Peyer's patch (tissue), 4 donors: ENCODE data around the gene CTXN2. TPM values are rescaled to one million over a fixed set of nuclear protein-coding genes. Genes with fewer than 3 reads are reported as not detected.

Source experiments
- DNase-seq, 3 donors: peaks; one replicate each; pipeline ENCODE4 v3.0.0-alpha.2; 2017 to 2019
- H3K27ac ChIP-seq, 4 donors: fragments of 200-600 bp; sonication (generic); one replicate each; pipeline ENCODE4 v1.5.1; 2016 to 2019
- H3K27me3 ChIP-seq, 2 donors: fragments of 200-600 bp; sonication (generic); one replicate each; pipeline ENCODE4 v1.5.1; 2019
- H3K36me3 ChIP-seq, 3 donors: fragments of 200-600 bp; sonication (generic); one replicate each; pipeline ENCODE4 v1.5.1; 2016 to 2019
- H3K4me1 ChIP-seq, 4 donors: fragments of 200-600 bp; sonication (generic); one replicate each; pipeline ENCODE4 v1.5.1; 2016 to 2019
- H3K4me3 ChIP-seq, 4 donors: fragments of 200-600 bp; sonication (generic); 1 replicate in 3 of 4; 2 replicates in 1 of 4; pipeline ENCODE4 v1.5.1; 2016 to 2019; ENCODE audit warnings: mild to moderate bottlenecking in 1 of 4
- H3K9me3 ChIP-seq, 4 donors: fragments of 200-600 bp; sonication (generic); one replicate each; pipeline ENCODE4 v1.5.1; 2016 to 2019; ENCODE audit warnings: mild to moderate bottlenecking in 1 of 4
- CTCF ChIP-seq, 6 experiments: fragments of 450-650 bp in 4 of 6; fragments of 200-600 bp in 2 of 6; sonication (generic) in 1 of 6; IDR thresholded peaks; one replicate each; pipeline ENCODE4 v1.5.1; 2017 to 2019; ENCODE audit warnings: antibody characterized with exemption in 6 of 6, mild to moderate bottlenecking in 3 of 6, moderate library complexity in 1 of 6
- POLR2A ChIP-seq, 2 donors: fragments of 450-650 bp; IDR thresholded peaks; one replicate each; pipeline ENCODE4 v1.5.1; 2017; ENCODE audit warnings: antibody characterized with exemption in 2 of 2, mild to moderate bottlenecking in 2 of 2, moderate library complexity in 2 of 2
- total RNA-seq, 4 donors: library from RNA; depleted of rRNA; stranded (reverse); fragments of >200 nt; gene quantifications; one replicate each; pipeline ENCODE4 v1.1.0, GENCODE V29; 2016

The CTXN2 gene
- total RNA-seq, 4 donors from 2014 or later, result not detected

GRCh38 chr15:48177383-48177765, 14.1 kb upstream of the CTXN2 start:
- Histone ChIP-seq H3K4me1 (peaks cover 0 to 10% (median 0%) of the 10 kb centered on the region in 4 donors), H3K4me3 (peak overlapping the region; percentile 58 to 84 (median 72)), H3K9me3 (no peaks in the 10 kb centered on the region), H3K27ac (peak overlapping the region in 3 of 4 donors; percentile 64 to 79 (median 70)), H3K36me3 (no peaks in the 10 kb centered on the region), H3K27me3 (no peaks in the 10 kb centered on the region)
- no peak for DNase-seq
- no peak for TF ChIP-seq CTCF (IDR thresholded peaks at IDR 0.05)
- TF ChIP-seq POLR2A (IDR thresholded peaks at IDR 0.05), result no peak

- peak in 3 of 6 experiments; percentile 33 to 48 (median 46) for TF ChIP-seq CTCF (IDR thresholded peaks at IDR 0.05)
- TF ChIP-seq POLR2A (IDR thresholded peaks at IDR 0.05), result no peak
- no peaks in the 10 kb centered on the region for H3K36me3 ChIP-seq
- no peaks in the 10 kb centered on the region for H3K27me3 ChIP-seq
- no peaks in the 10 kb centered on the region for H3K9me3 ChIP-seq
- H3K4me1 ChIP-seq, result peaks cover 0 to 10% (median 0%) of the 10 kb centered on the region in 4 donors
- peak; percentile 67 to 81 (median 71) for DNase-seq
- peak within 1 kb of the TSS; percentile 48 to 79 (median 67) for H3K27ac ChIP-seq
- H3K4me3 ChIP-seq, result peak within 1 kb of the TSS; percentile 58 to 84 (median 72)
These were observed 13.5 kb upstream of the CTXN2 start, which contains the start of gene MYEF2 for GRCh38 chr15:48177766-48178647. Gene MYEF2, minus strand, starts transcription at chr15:48178295. Its CDS starts 58 bp downstream, at chr15:48178237.

- no peak for TF ChIP-seq POLR2A (IDR thresholded peaks at IDR 0.05)
- TF ChIP-seq CTCF (IDR thresholded peaks at IDR 0.05), result no peak
- Histone ChIP-seq H3K4me1 (peaks cover 0 to 10% (median 0%) of the 10 kb centered on the region in 4 donors), H3K27me3 (no peaks in the 10 kb centered on the region), H3K36me3 (no peaks in the 10 kb centered on the region), H3K4me3 (peak overlapping the region in 3 of 4 donors; percentile 58 to 84 (median 68)), H3K27ac (no peak overlapping the region), H3K9me3 (no peaks in the 10 kb centered on the region)
- DNase-seq, result no peak
These were observed 12.9 kb upstream of the CTXN2 start for GRCh38 chr15:48178648-48178931.

GRCh38 chr15:48182749-48183148, 8.7 kb upstream of the CTXN2 start:
- no peak overlapping the region for H3K4me3 ChIP-seq
- DNase-seq, result no peak
- no peaks in the 10 kb centered on the region for H3K36me3 ChIP-seq
- TF ChIP-seq POLR2A (IDR thresholded peaks at IDR 0.05) (no peak), CTCF (IDR thresholded peaks at IDR 0.05) (no peak)
- H3K4me1 ChIP-seq, result peaks cover 0 to 8% (median 0%) of the 10 kb centered on the region in 4 donors
- H3K27me3 ChIP-seq, result no peaks in the 10 kb centered on the region
- no peaks in the 10 kb centered on the region for H3K9me3 ChIP-seq
- H3K27ac ChIP-seq, result no peak overlapping the region

GRCh38 chr15:48185529-48185928, 5.9 kb upstream of the CTXN2 start:
- Histone ChIP-seq H3K27ac (no peak overlapping the region), H3K4me1 (no peaks in the 10 kb centered on the region), H3K9me3 (no peaks in the 10 kb centered on the region), H3K36me3 (no peaks in the 10 kb centered on the region), H3K4me3 (no peak overlapping the region), H3K27me3 (no peaks in the 10 kb centered on the region)
- TF ChIP-seq CTCF (IDR thresholded peaks at IDR 0.05) (no peak), POLR2A (IDR thresholded peaks at IDR 0.05) (no peak)
- no peak for DNase-seq
